A673 (cell line): ENCODE results near the gene RTEL1. TPM values are rescaled to one million over a fixed set of nuclear protein-coding genes. Genes with fewer than 3 reads are reported as not detected.

Experiments
- BruUV-seq: library from RNA; stranded (reverse); fragments of 400-500 nt; replicated peaks from 2 replicates; lab custom pipeline; 2021; lab: Mats Ljungman, UMichigan
- CTCF ChIA-PET: fragments of 300-600 bp; sonication (Branson Sonifier 250); formaldehyde crosslinking; loops from one replicate; lab custom pipeline; 2022; ENCODE audit warnings: antibody characterized with exemption; lab: Charles Lee
- POLR2A ChIA-PET: fragments of 300-600 bp; sonication (Branson Sonifier 250); formaldehyde crosslinking; loops from one replicate; lab custom pipeline; 2022; ENCODE audit warnings: antibody characterized with exemption; ENCODE audit not compliant: low non-redundant PET; lab: Charles Lee
- DNase-seq: peaks from one replicate; pipeline ENCODE4 v3.0.0-alpha.2; 2015; ENCODE audit warnings: low spot score
- H3K27ac ChIP-seq: fragments of 200-600 bp; sonication (generic); 2 replicates; pipeline ENCODE4 v1.5.1; 2016; ENCODE audit warnings: mixed run types, low read depth, mild to moderate bottlenecking, mixed read lengths, antibody characterized with exemption, low read length; ENCODE audit not compliant: poor library complexity, severe bottlenecking
- H3K27me3 ChIP-seq: fragments of 200-600 bp; sonication (generic); replicated peaks from 2 replicates; pipeline ENCODE4 v1.6.1; 2017; ENCODE audit warnings: mixed run types, low read depth, mild to moderate bottlenecking, mixed read lengths, antibody characterized with exemption, low read length; ENCODE audit not compliant: insufficient read depth, poor library complexity
- H3K36me3 ChIP-seq: fragments of 200-600 bp; sonication (generic); 2 replicates; pipeline ENCODE4 v1.6.1; 2016; ENCODE audit warnings: mixed run types, mild to moderate bottlenecking, mixed read lengths, antibody characterized with exemption, low read length; ENCODE audit not compliant: insufficient read depth, poor library complexity, severe bottlenecking
- H3K4me1 ChIP-seq: fragments of 200-600 bp; sonication (generic); 2 replicates; pipeline ENCODE4 v1.6.1; 2017; ENCODE audit warnings: mixed run types, mild to moderate bottlenecking, mixed read lengths, antibody characterized with exemption, low read length; ENCODE audit not compliant: insufficient read depth, poor library complexity, severe bottlenecking
- H3K4me3 ChIP-seq: fragments of 200-600 bp; sonication (generic); 2 replicates; pipeline ENCODE4 v1.5.1; 2016; ENCODE audit warnings: low read depth, mixed run types, mild to moderate bottlenecking, mixed read lengths, low read length; ENCODE audit not compliant: poor library complexity, severe bottlenecking
- H3K9me3 ChIP-seq: fragments of 200-600 bp; sonication (generic); 2 replicates; pipeline ENCODE4 v1.6.1; 2016; ENCODE audit warnings: mixed run types, low read depth, mild to moderate bottlenecking, mixed read lengths, antibody characterized with exemption, low read length; ENCODE audit not compliant: poor library complexity, severe bottlenecking
- CTCF ChIP-seq: fragments of 300-800, 200-600 bp; sonication (generic); conservative IDR thresholded peaks from 2 replicates; pipeline ENCODE4 v1.5.1; 2017; ENCODE audit warnings: low read depth, mild to moderate bottlenecking, antibody characterized with exemption, low read length, moderate library complexity, mixed read lengths
- EZH2 ChIP-seq: fragments of 200-600 bp; sonication (generic); IDR thresholded peaks from 2 replicates; pipeline ENCODE4 v1.6.1; 2017; ENCODE audit warnings: borderline replicate concordance, low read depth, mild to moderate bottlenecking, mixed read lengths, antibody characterized with exemption, low read length; ENCODE audit not compliant: poor library complexity, severe bottlenecking
- intact Hi-C: fragments of 100-400 bp; cut with micrococcal nuclease; formaldehyde crosslinking; loops from one replicate; pipeline ENCODE4 v1.10.0; 2022; ENCODE audit not compliant: unreplicated experiment
- total RNA-seq: library from RNA; stranded (reverse); gene quantifications from 2 replicates; pipeline ENCODE4 v1.2.3, GENCODE V29; 2021

RTEL1 gene
- total RNA-seq, 1 experiment from 2014 or later: 45.6 TPM

GRCh38 chr20:63617092-63617875, 40.8 kb upstream of the RTEL1 start:
- TF ChIP-seq EZH2 (no peak), CTCF (no peak)
- DNase-seq: no peak
- intact Hi-C loops: no loop called here

DNA sequence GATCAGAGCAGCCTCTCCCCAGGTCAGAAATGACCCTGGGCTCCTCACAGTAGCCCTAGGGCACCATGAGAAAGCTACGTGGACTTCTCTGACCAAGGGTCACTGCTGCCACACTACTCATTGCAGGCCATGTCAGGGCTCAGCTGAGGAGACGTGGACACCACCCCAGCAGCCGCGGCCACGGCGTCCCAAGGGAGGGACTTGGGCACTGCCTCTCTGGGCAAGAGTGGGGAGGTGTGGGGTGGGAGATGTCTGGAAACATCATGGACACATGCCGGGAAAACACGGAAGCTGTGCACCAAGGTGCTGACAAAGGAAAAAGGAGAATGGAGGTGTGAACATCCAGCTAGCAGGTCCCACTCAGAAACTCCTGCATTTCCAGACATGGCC, 40.2 kb upstream of the RTEL1 start:
- no peaks in the 10 kb centered on the region for H3K9me3 ChIP-seq
- H3K27me3 ChIP-seq: no peaks in the 10 kb centered on the region
- TF ChIP-seq EZH2: no peak
- TF ChIP-seq CTCF: no peak
- intact Hi-C loops: no loop called here
- DNase-seq: no peak
- POLR2A ChIA-PET: no interaction called here
- H3K4me3 ChIP-seq: no peak overlapping the region
- BruUV-seq: no TSS peak
- H3K27ac ChIP-seq: no peak overlapping the region
- H3K4me1 ChIP-seq: no peaks in the 10 kb centered on the region
- CTCF ChIA-PET: no interaction called here
- peaks cover 2% of the 10 kb centered on the region for H3K36me3 ChIP-seq

More at GRCh38 chr20:63617092-63617875, 40.8 kb upstream of the RTEL1 start:
- CTCF ChIA-PET: no interaction called here
- Histone ChIP-seq H3K36me3 (peaks cover 2% of the 10 kb centered on the region), H3K9me3 (no peaks in the 10 kb centered on the region), H3K27ac (no peak overlapping the region), H3K4me3 (no peak overlapping the region), H3K27me3 (no peaks in the 10 kb centered on the region), H3K4me1 (no peaks in the 10 kb centered on the region)
- POLR2A ChIA-PET: no interaction called here
- BruUV-seq: no TSS peak

GRCh38 chr20:63618291-63618980, 39.7 kb upstream of the RTEL1 start:
- ChIA-PET CTCF (no interaction called here), POLR2A (no interaction called here)
- BruUV-seq: no TSS peak
- Histone ChIP-seq H3K4me1 (no peaks in the 10 kb centered on the region), H3K36me3 (peaks cover 2% of the 10 kb centered on the region), H3K4me3 (no peak overlapping the region), H3K27me3 (no peaks in the 10 kb centered on the region), H3K27ac (no peak overlapping the region), H3K9me3 (no peaks in the 10 kb centered on the region)
- DNase-seq: no peak
- TF ChIP-seq CTCF: no peak
- no peak for TF ChIP-seq EZH2
- intact Hi-C loops: no loop called here
